RWPE1 (cell line): ENCODE results near the gene RBM15.

Source experiments
- CTCF ChIA-PET: fragments of 350-600 bp; sonication (Branson Sonifier 250); formaldehyde crosslinking; extraction: SDS; loops from one replicate; lab custom pipeline; 2021; lab: Yijun Ruan, JAX
- POLR2A ChIA-PET: fragments of 400-600 bp; formaldehyde crosslinking; extraction: SDS; loops from one replicate; lab custom pipeline; 2020; ENCODE audit warnings: antibody characterized with exemption; ENCODE audit not compliant: low non-redundant PET; lab: Yijun Ruan, JAX
- DNase-seq: peaks from one replicate; pipeline ENCODE4 v3.0.0; 2012; ENCODE audit warnings: low spot score
- H3K27ac ChIP-seq: fragments of 450-650 bp; 2 replicates; pipeline ENCODE4 v1.5.1; 2017
- TF ChIP-seq, protein P1 (sequence below): fragments of 450-650 bp; conservative IDR thresholded peaks from 2 replicates; pipeline ENCODE4 v1.5.1; 2017; ENCODE audit warnings: low read depth, mild to moderate bottlenecking

The RBM15 gene

DNA sequence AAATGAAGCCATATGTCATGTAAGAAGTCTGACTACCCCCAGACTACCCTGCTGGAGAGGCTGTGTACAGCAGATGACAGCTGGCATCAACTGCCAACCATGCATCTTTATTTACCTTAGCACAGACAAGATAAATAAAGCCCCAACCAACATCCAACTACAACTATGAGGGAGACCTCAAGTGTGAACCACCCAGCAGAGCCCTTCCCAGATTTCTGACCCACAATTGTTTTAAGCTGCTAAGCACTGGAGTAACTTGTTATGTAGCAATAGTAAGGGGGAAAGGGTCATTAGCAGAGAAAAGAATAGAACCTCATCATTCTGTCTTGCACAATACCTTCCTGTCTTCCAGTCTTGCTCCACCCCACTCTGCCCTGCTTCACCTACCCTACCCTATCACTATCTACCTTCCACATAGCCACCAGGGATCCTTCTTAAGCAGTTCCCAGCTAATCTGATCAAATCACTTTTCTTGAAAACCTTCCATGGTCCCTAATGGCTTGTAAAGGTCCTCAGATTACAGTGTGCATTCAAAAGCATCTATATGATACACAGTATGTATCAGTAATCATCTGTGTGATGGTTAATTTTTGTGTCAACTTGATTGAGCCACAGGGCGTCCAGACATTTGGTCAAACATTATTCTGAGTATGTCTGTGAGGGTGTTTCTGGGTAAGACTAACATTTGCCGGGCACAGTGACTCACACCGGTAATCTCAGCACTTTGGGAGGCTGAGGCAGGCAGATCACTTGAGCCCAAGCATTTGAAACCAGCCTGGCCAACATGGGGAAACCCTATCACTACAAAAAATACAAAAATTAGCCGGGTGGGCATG lies 19.6 kb upstream of the RBM15 start:
- H3K27ac ChIP-seq: no peak overlapping the region
- CTCF ChIA-PET: interaction anchor here (0.6 to 2.9 kb wide), 2 partner anchors 112 to 288 kb away, joined by 4 to 22 read pairs; no protein-coding TSS in a partner anchor
- no peak for DNase-seq
- TF ChIP-seq, protein P1, sequence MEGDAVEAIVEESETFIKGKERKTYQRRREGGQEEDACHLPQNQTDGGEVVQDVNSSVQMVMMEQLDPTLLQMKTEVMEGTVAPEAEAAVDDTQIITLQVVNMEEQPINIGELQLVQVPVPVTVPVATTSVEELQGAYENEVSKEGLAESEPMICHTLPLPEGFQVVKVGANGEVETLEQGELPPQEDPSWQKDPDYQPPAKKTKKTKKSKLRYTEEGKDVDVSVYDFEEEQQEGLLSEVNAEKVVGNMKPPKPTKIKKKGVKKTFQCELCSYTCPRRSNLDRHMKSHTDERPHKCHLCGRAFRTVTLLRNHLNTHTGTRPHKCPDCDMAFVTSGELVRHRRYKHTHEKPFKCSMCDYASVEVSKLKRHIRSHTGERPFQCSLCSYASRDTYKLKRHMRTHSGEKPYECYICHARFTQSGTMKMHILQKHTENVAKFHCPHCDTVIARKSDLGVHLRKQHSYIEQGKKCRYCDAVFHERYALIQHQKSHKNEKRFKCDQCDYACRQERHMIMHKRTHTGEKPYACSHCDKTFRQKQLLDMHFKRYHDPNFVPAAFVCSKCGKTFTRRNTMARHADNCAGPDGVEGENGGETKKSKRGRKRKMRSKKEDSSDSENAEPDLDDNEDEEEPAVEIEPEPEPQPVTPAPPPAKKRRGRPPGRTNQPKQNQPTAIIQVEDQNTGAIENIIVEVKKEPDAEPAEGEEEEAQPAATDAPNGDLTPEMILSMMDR: no peak
- POLR2A ChIA-PET: no interaction called here

DNA sequence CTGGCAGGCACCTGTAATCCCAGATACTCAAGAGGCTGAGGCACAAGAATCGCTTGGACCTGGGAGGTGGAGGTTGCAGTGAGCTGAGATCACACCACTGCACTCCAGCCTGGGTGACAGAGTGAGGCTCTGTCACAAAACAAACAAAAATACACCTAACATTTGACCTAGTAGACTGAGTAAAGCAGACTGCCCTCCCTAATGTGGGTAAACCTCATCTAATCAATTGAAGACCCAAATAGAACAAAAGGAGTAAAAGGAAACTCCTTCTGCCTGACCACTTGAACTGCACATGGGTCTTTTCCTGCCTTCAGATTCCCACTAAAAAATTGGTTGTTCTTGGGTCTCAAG lies 19.0 kb upstream of the RBM15 start:
- TF ChIP-seq, protein P1: no peak
- H3K27ac ChIP-seq: no peak overlapping the region
- POLR2A ChIA-PET: no interaction called here
- DNase-seq: no peak
- CTCF ChIA-PET: interaction anchor here (0.8 kb wide), 1 partner anchor 124 kb away, joined by 4 read pairs; no protein-coding TSS in a partner anchor

DNA sequence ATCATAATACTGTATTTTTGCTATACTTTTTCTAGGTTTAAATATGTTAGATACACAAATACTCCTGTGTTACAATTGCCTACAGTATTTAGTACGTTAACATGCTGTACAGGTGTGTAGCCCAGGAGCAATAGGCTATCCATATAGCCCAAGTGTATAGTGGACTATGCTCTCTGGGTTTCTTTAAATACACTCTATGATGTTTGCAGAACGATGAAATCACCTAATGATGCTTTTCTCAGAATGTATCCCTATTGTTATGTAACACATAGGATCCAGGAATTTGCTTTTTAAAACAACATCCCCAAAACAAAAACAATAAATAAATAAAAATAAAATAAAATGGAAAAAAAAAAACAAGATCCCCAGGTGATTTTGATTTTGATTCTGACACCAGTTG lies 18.1 kb upstream of the RBM15 start:
- CTCF ChIA-PET: interaction anchor here (0.8 to 1.3 kb wide), 2 partner anchors 9 to 124 kb away, joined by 4 read pairs; no protein-coding TSS in a partner anchor
- H3K27ac ChIP-seq: no peak overlapping the region
- POLR2A ChIA-PET: no interaction called here
- DNase-seq: no peak
- TF ChIP-seq, protein P1: no peak

DNA sequence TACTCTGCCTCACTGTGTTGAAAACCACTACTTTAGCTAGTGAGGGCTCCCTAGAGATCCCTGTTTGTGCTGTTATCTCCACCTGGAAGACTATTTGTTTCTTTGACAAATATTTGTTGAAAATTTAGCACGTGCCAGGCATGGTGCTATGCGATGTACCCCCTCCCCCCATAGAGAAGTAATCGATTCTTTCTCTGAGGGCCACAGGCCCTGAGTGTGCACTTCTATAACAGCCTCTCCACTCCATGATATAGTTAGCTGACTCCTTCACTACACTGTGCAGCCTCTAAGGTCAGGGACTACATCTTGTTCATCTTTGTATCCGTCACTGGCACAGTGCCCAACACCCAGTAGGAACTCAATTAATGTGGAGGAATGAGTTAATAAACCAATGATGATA lies 17.3 kb upstream of the RBM15 start:
- POLR2A ChIA-PET: no interaction called here
- no peak overlapping the region for H3K27ac ChIP-seq
- TF ChIP-seq, protein P1: no peak
- DNase-seq: no peak
- CTCF ChIA-PET: interaction anchor here (0.7 to 1.3 kb wide), 2 partner anchors 10 to 128 kb away, joined by 3 to 4 read pairs; no protein-coding TSS in a partner anchor

DNA sequence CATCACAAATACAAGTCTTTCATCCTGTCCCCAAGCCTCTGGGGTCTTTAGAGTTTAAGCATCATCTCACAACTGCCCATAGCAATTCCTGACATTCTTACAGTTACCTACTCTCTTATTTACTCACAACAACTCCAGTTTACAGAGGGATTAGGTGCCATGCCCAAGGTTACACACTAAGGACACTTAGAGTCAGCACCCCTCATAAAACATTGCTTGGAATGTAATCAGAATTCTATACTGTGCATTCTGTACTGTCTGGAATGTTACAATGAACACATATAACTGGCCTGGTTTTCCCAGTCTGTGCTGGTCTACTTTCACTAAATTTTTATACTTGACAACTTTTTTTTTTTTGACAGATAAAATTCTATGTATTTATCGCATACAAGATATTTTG lies 14.5 kb upstream of the RBM15 start:
- H3K27ac ChIP-seq: no peak overlapping the region
- TF ChIP-seq, protein P1: no peak
- ChIA-PET POLR2A (no interaction called here), CTCF (interaction anchor here (0.6 kb wide), 1 partner anchor 9 kb away, joined by 5 read pairs; no protein-coding TSS in a partner anchor)
- DNase-seq: no peak

DNA sequence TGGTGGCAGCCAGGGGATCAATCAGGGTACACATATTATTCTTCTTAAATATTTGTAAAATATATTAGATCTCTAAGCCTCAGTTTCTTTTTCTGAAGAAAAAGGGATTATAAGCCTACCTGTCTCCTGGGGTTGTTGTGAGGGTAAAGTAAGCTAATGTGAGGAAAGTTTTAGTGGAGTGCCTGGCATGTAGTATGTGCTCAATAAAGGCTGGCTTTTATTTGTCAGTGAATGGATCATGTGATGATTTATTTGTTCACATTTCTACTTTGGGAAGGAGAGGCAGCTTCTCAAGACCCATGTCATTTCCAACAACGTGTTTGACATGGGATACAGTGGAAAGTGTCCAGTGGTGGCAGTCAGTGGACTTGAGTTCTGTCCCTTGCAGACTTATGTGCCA lies 12.4 kb upstream of the RBM15 start:
- no peak for DNase-seq
- H3K27ac ChIP-seq: no peak overlapping the region
- TF ChIP-seq, protein P1: no peak
- POLR2A ChIA-PET: no interaction called here
- CTCF ChIA-PET: interaction anchor here (0.5 to 0.6 kb wide), 2 partner anchors 11 to 130 kb away, joined by 3 read pairs; no protein-coding TSS in a partner anchor
